HPDE6-E6E7 (cell line): ENCODE results near the gene VSTM4.

Experiments used
- DNase-seq: peaks from one replicate; pipeline ENCODE4 v3.0.0; 2011; ENCODE audit warnings: missing footprints; ENCODE audit errors: extremely low spot score

VSTM4 gene

DNA sequence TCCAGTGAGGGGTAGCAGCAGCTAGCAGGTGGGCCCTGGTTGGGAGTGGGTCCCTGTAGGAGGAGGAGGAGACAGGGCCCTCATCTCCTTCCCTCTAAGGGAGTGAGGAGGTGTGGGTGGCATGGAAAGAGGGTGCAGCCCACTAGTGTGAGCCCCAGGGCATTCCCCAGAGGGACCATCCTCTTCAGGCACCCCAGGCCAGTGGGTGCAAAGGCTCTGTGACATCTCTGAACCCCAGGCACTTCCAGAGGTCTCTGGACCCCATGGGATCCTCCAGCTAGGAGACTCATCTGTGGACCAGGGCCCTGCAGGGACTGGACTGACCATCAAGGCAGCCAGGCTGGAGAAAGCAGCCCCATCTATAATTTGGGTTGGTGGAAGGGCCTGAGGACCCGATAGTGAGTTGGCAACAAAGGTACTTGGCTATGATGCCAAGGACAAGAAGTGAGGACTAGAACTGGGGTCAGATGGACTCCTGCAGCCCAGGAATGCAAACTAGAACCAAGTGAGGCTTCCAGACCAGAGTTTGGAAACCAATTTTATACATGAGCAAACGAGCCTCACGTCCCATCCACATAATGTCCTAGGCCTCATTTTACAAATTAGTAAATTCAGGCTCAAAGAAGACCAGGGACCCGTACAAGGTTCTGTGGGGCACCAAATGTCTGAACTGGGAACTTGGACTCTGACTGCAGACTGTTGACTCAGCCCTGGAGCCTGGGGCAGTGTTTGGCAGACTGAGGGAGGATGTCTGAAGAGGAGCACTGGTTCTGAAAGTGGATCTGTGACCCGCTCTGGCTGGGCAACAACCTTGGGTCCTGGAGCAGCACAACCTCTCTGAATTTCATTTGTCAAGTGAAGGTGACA lies 1.4 kb upstream of the VSTM4 start:
- DNase-seq = no peak

DNA sequence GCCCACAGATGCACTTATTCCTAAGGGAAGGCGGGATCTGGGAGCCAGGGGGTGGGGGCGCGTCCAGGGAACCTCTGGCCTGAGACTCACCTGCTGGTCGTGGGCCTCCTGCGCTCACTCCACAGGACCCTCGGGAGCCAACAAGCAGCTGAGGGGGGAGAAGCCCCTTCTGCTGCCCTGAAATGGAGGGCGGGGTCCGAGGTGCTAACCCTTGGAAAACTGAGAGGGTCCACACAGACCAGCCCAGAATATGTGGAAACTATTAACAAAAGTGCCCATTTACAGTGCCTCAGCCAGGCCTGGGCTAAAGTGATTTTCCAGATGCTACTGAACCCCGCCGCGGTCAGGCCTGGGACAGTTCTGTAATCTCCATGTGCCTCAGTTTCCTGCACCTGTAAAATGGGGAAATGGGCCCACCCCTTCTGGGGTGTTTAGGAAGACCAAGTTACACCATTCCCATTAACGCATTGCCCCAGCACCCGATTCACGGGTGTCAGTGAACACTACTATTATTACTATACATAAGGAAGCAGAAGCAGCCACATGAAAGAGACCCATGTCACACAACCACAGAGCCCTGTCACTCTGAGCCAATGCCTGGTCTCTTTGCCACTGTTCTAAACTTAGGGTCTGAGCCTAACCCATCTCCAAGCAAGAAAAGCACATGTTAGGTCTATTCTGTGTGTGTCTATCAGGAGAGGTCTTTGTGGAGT lies 630 bp upstream of the VSTM4 start:
- DNase-seq = no peak

DNA sequence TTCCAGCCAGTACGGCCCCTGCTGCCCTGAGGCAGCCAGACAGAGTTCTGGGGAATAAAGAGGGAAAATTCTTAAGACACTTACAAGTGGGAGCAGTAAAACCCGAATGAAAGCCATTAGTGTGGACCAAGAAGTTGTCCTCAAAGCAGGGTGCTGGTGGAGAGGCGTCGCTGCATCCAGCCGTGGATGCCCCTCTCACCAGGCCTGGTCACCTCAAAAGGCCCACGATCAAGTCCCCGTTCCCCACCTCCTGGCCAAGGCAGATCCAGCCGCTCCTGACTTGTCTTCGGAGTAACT lies 656 bp downstream of the VSTM4 start:
- no peak for DNase-seq

DNA sequence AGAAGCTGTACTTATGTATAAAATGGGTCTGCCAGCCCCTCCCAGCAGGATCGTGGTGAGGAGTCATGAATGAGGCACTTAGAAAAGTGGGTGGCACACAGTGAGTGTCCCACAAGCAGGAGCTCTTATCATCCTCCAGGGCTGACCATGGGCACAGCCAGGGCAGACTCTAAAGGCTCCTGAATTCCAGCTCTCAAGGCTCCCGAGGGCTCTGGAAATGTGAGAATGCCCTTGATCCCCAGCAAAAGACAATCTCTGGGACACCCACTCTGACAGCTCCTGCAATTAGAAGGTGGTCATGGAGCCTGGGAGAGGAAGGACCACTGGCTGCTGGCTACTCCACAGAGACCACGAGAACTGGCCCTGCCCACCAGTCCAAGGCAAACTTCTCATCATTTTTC lies 1.6 kb downstream of the VSTM4 start:
- no peak for DNase-seq

DNA sequence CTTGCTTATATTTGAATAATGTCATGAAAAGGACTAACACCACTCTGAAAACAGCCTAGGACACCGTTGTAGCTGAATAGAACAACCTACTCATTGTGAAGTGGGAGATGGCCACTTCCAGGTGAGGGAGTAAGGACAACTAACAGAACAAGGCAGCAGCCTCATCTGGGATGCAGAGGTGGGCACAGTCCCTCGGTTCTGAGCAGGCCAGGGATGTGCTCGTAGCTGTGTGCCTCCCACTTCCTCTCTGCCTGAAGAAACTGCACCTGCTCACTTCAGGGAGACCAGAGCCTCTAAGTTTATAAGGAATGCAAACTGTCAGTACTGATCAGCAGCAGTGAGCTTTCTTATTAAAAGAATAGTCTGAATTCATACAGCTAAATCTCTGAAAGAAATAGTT lies 2.5 kb downstream of the VSTM4 start:
- DNase-seq = no peak

DNA sequence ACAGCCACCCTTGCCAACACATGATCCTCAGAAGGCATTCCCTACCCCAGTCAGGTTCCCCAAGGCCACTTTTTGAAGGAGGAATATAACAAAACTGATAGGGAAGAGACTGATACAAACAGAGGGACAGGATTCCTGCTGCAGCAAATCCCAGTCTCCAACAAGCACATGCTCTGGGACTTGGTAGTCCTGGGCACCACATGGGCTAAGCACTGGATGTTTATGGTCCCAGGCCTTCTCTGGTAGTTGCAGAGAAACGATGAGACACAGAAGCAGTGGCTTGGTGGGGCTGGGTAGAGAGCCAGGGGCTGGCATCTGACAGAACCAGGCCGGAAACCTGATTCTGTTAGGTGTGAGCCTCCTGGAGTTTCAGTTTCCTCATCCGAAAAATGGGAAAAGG lies 3.2 kb downstream of the VSTM4 start:
- no peak for DNase-seq

DNA sequence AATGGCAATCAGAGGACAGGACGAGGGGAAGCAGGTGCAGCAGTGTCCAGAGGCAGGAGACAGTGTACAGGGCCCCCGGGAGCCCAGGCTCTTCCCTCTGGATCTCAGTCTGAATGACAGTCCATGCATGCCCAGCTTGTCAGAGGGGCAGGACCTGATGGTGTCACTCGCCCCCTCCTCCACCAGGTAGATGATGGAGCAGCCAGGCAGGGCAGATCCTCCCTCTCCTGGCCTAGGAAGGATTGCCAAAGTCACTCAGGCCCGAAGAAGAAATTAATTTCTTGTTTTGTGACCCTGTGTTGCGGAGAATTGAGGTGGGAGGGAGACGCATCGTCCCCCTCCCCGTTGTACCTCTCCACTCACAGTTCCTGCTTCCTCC lies 4.0 kb downstream of the VSTM4 start:
- DNase-seq = no peak

DNA sequence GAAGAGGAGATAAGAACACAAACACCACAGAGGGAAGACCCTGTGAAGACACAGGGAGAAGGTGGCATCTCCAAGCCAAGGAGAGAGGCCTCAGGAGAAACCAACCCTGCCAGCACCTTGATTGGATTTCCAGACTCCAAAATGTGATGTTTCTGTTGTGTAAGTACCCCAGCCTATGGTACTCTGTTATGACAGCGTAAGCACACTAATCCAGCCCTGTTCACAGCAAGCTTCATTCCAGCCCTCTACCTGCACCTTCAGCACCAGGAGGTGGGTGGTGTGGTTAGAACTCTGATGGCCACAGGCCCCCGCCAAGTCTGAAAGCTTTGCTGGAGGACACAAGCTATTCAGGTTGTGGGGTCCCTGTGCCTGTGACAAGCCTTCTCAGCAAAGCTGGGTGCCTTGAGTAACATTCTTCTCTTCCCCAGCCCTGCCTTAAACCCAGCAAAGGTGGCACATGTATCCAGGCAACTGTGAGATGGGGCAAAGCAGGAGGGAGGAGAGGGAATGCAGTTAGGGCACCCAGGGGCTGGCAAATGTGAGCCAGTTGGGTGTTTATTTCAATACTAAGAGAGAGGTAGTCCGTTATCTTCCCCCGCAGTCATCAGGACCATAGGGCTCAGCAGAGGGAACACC lies 4.5 kb downstream of the VSTM4 start:
- DNase-seq = no peak

DNA sequence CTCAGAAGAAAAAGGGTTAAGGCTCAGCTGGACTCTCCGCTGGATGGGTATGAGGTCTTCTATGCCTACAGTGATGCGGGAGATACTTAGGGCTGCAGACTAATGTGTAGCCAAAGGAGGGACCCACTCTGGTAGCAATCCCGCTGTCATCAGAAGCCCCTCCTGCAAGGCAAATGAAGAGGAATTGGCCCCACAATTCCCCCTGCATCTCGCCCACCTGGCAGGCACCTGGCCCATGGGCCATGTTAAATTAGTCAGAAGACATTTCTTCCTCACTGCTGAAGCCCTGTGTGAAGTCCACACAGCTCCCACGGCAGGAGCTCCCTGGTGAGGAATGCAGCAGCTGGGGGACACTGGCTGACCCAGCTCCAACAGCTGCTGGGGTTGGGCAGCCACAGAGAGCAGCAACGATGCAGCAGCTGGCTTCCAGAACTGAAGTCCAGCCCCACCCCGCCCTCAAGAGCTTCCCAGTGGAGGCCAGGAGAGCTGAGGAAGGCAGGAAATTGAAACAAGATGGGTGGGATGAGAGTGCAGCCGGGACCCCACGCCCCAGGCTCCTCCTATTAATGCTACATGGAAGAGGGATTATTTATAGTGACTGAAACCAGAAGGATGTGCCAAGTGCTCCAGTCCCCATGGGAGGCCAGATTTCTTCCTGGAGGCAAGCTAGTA lies 5.5 kb downstream of the VSTM4 start:
- DNase-seq = no peak

DNA sequence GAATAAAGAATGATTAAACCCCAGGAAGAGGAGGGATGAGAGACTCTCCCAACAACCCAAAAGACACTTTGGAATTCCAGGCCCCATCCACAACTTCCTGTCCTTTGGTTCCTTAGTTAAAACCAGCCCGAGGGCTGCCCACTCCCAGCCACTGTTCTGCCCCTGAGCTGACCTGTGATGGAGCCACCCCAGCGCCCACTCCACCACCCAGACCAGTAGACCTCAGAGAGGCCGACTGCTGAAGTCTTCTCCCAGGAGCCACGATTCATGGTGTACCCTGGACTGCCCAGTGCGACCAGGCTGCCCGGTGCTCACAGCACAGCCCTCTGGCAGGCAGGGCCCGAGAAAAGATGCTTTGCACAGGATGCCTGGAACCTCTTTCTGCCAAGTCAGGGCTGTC lies 6.7 kb downstream of the VSTM4 start:
- DNase-seq = no peak

DNA sequence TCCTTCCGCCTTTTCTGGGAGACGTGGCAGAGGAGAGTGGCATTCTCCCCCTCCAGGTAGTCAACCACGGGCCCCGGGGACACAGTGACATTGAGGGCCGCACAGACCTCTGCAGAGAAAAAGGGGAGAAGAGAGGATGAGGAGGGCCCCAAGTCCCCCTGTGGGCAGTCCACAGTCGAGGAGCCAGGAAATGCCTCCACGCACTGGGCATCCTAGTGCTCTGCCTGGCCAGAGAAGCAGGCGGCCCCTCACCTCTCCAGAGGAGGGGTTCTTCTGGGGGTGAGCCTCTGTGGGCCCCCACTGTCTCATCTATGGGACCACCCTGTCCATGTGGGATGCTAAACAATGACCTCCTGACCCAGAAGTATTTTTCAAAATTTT lies 7.4 kb downstream of the VSTM4 start:
- DNase-seq = no peak

DNA sequence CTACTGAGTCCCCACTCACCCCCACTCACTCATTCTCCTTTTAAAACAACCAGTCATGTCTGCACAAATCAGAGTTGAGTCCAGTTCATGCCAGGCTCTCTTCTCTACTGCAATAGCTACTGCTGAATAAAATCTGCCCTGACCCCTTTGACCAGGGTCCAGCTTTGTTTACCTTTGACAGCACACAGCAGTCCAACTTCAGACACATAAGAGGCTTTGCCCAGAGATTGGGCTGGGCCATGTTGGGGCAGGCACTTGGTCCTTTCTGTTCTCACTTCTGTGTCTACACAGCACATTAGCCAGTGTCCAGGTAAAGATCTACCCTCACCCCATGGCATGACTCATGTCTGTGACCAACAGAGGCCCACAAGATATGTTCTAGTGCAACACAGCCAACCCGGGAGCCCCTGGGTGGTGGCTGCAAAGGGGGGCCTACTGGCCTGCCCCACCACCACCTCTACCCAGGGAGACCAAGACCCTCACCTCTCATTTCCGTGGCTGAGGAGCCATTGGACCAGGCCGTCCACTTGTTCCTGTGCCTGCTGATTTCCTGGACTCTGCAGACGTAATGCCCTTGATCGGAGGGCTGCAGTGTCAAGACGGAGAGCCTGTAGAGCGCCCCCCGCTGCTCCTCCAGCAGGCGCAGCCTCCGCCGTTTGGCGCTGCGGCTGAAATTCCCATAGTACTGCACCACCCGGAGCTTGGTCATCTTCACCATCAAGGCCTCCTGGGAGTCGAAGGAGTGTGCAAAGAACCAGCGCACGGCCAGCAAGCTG lies 8.0 kb downstream of the VSTM4 start:
- DNase-seq = no peak

DNA sequence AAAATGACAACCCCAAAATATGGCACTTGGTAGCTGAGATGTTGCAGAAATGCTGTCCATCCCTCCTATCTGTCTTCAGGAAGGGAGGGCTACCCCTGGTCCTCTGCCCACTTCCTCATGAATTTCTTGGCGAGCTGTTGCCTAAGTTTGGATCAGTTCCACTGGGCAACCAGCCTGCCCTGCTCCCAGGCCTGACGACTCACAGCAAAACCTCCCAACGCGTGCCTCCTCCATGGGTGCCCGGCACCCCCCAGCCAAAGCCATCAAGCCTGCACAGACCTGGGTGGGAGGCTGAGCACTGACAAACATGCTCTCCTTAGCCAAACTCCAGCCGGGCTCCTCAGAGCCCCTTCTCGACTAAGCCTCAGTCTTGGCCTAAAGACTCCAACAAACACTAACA lies 8.9 kb downstream of the VSTM4 start:
- no peak for DNase-seq

DNA sequence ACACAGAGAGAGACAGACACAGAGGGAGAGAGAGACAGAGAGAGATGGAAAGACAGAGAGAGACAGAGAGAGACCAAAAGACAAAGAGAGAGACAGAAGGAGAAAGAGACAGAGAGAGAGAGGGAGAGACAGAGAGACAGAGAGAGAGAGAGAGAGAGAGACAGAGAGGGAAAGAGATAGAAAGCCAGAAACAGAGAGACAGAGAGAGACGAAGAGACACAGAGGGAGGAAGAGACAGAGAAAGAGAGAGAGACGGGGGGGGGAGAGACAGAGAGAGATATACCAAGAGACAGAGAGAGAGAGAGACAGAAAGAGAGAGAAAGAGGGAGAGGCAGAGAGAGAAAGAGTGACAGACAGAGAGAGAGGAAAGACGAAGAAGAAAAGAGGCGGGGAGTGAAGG lies 10.2 kb downstream of the VSTM4 start:
- DNase-seq = no peak

DNA sequence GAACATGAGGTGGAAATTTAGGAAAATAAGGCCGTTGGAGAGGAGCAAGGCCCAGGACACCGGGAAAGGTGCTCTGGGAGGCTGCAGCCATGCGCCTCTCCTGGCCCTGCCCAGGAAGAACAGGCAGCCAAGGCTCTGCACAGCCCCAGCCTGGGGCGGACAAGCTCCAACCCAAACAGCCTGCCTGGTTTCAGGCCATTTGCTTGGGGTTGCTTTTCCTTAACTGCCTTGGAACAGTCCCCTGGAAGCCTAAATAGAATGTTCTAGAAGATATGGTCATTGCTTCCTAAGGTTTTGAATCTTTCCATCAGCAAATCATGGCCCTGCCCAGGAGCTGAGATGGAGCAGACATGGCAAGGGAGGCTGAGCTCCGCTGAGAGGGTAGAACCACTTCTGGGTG lies 11.0 kb downstream of the VSTM4 start:
- no peak for DNase-seq

DNA sequence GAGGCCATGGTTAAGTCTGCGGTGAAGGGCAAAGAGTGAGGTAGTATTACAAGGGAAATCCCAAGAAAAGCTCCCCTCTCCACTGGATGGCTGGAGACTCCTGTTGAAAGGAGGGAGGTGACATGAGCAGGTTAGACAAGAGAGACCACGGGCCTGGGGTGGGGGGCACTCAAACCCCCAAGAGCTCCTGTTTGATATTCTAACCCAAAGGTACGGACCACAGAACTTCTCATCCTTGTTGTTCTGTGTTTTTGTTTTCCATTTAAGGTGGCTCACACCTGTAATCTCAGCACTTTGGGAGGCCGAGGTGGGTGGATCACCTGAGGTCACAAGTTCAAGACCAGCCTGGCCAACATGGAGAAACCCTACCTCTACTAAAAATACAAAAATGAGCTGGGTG lies 11.6 kb downstream of the VSTM4 start:
- no peak for DNase-seq

DNA sequence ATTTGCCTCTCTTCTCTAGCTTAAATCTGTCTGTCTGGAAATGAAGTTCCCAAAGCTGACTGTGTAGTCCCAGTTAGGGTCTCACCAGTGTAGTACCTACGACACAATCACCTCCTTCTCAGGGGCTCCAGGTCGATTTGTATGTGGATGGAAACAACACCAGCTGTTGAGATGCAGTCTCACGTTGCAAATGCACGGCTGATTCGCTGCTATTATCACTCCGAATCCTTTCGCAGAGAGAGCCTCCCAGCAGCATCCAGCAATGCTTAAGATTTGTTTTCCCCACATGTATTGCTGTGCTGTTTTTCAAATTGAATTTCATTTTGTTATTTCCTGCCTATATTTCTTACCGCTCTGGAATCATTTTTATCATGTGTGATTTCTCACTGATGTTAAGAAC lies 16.3 kb downstream of the VSTM4 start:
- no peak for DNase-seq

DNA sequence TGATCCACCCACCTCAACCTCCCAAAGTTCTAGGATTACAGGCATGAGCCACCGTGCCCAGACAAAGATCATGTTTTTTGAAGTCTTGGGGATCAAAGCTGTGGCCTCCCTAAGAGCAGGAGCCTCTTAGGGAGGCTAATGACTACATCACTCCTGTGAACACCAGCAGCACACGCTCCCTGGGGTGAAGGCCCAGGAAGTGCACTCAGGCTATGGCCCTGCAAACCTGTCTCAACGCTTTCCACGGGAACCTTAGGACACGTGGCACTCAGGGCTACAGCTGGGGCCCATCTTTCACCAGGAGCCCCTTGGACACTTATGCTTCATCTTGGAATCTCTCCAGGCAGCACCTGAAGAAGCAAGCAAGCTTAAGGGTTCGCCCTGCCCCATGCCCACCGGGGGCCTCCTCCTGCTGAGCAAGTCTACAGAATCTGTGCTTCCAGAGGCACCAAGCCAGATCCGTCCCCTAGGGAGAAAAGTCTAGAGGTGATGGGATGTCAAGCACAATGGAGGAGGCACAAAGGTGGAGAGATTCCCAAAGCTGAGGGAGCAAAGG lies 18.4 kb downstream of the VSTM4 start:
- DNase-seq = no peak

DNA sequence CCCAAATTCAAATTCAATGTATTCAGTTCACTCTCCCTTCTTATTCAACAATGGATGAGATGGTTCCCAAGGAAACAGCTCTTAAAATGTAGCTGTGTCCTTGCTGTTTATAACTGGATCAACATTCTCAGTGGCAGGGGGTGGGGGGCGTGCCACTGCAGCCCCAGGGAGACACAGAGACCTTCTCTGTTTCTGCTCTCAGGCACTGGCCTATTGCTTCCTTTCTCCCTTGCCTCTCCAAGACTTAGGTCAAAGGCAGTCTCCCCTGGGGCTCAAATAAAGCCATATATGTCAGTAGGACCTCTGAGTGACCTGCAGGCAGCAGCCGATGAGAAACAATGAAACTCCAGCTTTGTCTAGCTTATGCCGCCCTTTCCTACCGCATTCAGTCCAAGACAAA lies 20.7 kb downstream of the VSTM4 start:
- DNase-seq = no peak

DNA sequence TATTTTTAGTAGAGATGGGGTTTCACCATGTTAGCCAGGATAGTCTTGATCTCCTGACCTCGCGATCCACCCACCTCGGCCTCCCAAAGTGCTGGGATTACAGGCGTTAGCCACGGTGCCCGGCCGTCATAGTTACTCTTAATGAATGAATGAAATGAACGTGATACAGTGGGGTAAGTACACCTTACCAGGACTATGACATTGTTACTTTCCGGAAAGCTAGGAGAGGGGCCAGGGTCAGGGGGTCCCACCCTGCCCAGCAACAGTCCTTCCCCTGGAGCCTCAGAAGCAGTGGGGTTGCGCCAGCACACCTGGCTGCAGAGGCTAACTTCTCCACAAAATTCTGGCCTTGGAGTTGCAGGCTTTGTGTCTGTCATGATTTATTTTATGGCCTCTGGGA lies 21.4 kb downstream of the VSTM4 start:
- no peak for DNase-seq

DNA sequence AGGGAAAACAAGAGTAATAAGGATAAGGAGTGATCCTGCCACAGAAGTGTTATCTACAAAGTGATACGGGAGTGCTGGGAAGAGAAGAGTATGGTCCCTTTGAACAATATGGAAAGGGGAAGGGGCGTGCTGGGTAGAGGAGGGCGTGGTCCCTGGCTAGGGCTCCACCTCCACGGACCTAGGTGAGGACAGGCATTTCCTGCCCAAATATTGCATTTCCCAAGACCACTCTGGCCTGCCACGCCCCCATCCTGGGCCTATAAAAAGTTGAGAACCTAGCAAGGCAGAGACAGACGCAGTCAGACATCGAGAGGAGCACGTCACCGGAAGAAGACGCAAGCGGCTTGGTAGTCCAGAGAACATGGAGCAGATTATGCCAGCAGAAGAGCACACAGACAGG lies 22.8 kb downstream of the VSTM4 start:
- no peak for DNase-seq
